HG03060 (cell line): ENCODE data around the gene POR.
"Not testable (repeated sequence)": the region's sequence is repeated elsewhere in the genome, so short reads cannot be mapped to it uniquely, and the experiment has no call there.

ENCODE experiments used
- ATAC-seq: cut with Tn5 transposase; IDR thresholded peaks from one replicate; pipeline ENCODE4 v1.9.1; 2021; ENCODE audit warnings: low read depth, moderate number of reproducible peaks; ENCODE audit not compliant: unreplicated experiment

The POR gene

DNA sequence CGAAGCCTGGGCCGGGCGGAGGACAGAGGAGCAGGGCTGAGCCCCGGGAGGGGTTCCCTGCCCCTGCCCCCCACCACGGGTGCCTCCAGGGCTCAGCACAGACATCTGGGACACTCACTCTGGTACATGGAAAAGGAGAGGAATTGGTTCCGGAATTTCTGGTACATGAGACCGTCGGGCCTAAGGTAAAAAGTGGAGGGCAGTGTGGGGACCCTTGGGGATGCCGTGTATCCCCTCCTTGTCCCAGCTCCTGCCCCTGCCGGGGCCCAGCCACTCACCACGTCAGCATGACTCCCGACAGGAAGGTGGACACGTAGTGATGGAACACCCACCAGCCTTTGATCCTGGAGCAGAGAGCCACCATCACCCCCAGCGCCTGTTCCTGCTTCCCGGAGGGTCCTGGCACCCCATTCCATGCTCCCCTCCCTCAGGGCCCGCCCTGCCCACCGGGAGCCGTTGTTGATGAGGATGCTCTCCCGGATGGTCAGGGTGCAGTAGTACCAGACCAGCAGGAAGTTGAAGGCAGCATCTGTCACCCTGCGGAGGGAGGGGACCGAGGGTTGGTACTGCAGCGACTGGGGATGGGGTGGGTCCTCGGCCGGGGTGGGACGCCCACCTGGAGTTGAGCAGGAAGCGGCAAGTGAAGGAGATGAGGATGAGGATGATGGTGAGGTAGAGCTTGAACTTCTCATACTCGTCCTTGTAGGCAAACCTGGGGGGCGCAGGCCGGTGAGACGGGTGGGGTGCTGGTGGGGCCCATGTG is 73.0 kb downstream of the POR start:
- no peak for ATAC-seq

DNA sequence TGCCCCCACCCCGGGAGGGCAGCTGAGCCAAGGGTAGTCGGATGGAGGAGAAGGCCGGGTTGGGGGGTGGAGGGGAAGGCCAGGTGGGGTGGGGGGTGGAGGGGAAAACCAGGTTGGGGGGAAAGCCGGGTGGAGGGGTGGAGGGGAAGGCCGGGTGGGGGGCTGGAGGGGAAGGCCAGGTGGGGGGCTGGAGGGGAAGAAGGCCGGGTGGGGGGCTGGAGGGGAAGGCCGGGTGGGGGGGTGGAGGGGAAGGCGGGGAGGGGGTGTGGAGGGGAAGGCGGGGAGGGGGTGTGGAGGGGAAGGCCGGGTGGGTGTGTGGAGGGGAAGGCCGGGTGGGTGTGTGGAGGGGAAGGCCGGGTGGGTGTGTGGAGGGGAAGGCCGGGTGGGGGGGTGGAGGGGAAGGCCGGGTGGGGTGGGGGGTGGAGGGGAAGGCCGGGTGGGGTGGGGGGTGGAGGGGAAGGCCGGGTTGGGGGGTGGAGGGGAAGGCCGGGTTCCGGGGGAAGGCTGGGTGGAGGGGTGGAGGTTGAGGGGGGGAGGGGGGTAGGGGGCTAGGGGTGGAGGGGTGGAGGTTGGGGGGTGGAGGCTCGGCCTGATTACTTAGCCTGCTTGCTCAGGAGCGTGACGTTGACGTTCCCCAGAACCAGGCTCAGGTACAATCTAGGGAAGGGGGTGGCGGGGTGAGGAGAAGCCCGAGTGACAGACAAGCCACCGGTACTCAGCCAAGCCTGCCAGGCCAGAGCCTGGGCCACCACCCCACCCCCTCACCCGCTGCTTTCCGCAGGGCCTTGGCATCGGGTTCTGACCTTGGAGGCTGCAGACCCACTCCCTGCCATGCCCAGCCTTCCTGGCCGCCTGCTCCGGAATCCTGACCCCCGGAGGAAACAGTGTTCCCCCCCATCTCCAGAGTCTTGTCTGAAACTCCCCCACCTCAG is 73.9 kb downstream of the POR start:
- ATAC-seq = no peak

DNA sequence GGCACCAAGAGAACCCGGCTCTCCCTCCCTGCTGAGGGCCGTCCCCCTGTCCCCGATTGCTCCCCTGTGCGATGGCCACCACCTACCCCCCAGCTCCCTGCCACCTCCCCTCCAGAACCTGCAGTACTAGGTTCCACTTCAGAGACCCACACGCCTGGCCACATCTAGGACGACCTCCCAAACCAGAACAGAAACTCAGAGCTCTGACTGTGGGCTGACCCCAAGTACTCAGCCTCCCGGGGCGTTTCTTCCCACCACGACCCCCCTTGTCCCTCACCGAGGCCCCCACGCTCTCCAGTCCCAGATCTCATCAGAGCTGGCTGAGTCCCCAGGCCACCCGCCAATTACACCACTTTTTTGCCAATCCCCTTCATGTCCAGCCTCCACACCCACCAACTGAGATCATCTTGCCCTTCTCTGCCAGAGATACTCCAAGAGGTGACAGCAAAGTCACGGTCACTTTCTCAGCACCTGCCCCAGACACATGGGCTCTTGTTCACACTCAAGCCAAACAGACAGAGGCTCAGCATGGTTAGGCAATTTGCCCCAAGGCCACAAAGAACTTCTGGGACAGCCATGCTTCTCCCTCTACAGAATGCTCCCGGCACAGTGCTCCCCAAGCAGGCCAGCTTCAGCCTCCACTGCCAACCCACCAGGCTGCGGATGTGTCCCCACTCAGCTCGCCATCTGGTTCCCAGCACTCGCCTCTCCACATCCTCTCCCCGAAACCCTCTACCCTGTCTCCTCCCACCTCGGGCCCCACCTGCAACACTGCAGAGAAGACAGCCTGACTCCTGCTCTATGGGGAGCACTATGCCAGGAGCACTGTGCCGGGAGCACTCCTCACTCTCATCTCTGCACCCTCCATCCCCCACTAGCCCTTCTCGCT is 74.8 kb downstream of the POR start:
- no peak for ATAC-seq

DNA sequence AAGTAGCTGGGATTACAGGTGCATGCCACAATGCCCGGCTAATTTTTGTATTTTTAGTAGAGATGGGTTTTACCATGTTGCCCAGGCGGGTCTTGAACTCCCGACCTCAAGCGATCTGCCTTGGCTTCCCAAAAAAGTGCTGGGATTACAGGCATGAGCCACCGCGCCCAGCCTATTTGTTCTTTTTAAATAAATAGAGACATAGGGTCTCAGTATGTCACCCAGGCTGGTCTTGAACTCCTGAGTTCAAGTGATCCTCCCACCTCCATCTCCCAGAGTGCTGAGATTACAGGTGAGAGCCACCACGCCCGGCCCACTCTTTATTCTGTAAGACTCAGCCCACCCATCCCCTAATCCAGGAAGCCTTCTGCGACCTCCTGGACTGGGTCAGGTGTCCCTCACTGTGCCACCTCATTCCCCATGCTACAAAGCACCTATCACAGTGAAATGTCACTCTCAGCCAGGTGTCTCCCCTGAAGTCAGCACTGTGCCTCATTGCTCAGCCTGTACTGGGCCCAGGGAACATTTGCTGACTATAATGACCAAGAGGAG is 76.7 kb downstream of the POR start:
- ATAC-seq = no peak

- no peak for ATAC-seq
These were observed 77.3 kb downstream of the POR start for GRCh38 chr7:75992083-75992755.

DNA sequence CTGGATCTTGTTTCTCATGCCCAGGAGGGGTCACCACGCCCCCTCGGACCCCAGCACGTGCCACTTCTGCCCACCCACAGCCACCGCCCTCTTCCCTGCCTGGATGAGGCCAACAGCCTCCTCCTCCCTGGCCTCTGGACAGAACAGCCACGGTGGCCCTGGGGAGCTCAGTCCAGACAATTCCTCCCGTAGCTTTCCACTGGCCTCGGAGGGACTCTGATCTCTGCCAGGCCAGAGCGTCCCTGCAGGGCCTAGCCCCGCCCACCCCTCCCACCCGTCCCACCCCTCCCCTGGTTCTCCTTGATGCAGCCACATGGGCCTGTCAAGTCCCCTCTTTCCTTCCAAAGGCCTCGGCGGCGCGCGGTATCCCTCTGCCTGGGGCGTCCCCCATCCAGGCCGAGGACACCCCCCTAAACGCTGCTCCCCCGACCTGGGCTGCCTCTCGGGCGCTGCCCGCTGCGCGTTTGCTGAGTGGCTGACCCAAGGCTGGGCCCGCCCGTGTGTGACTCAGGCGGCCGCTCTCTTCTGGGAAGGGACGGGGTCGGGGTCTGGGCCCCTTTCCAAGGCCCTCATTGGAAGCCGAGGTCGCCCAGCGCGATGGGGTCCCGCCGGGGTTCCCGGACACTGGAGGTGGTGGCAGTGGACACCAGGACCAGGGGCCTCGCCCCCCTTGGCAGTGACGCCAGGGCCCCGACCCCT is 78.9 kb downstream of the POR start:
- ATAC-seq = no peak

DNA sequence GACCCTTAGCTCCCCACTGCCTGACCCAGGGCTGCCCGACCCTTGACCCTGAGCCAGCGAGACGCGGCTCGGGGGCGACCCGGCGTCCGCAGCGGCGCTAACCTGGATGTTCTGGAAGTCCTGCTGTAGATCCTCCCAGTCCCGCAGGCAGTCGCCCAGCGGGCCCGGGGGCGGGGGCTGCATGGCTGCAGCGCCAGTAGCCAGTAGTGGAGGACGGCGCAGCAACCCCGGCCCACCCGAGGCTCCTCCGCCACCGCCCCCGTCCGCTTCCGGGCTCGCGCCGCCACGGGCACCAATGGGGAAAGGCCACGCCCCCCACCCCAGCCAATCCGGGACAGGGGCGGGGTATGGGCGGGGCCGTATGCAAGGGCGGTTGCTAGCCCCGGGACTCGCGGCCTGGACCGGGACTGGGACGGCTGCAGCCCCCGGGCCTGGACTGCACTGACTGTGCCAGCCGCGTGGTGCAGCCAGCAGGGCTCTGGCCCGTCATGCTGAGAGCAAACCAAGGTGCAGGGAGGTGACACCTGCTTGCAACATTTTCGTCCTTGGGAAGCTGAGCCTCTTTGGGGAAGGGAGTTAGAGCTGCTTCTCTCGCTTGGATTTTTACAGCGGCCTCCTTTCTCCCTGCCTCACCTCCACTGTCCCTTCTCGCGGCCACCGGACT is 79.6 kb downstream of the POR start, which contains the start of gene TMEM120A:
TMEM120A (minus strand) TSS at position 208 of the 664 bp plus-strand sequence; CDS start at position 183, 25 bp downstream.
- peak; percentile 55 for ATAC-seq

- ATAC-seq = no peak
These were observed 80.1 kb downstream of the POR start for GRCh38 chr7:75995052-75995471.

DNA sequence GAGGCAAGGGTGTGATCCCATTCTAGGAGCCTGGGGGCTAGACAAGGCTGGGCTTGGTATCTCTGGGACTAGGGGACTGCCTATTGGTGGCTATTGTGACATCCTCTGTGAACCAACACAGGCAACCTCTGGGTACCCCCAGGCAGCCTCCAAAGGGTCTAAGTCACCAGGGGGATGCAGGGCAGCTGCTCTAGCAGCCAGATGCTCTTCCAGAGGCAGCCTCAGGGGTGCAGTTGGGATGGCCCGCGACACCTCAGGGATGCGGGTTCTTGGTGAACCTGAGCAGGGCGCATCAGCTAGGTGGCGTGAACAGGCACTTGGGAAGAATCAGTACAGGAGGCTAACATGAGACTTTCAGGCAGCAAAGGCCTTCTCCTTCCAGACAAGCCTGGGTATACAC is 81.0 kb downstream of the POR start:
- no peak for ATAC-seq

DNA sequence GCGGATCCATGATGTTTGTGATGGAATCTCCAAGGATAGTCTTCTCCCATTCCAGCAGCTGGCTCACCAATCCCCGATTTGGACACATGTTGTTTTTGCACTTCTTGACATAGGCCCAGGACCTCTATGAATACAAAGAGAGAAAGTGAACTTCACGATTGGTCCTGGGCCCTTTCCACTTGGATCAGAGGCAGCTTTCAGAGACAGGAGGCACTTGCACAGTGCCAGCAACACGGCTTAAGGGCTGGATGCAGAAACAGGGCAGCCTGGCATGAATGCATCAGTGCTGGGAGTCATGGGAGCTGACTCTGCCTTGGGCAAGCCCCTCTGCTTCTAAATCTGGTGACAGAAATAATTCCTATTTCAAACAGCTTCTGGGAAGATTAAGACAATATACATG is 81.5 kb downstream of the POR start:
- no peak for ATAC-seq

DNA sequence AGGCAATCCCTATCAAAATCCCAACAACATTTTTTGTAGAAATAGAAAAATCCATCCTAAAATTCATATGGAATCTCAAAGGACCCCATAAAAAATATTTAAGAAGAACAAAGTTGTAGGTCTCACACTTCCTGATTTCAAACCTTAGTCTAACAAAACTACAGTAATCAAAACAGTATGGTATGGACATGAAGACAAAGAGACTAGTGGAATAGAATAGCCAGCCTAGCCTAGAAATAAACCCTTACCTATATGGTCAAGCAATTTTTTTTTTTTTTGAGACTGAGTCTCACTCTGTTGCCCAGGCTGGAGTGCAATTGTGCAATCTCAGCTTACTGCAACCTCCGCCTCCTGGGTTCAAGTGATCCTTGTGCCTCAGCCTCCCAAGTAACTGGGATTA is 83.1 kb downstream of the POR start:
- no peak for ATAC-seq

- ATAC-seq = no peak
These were observed 85.6 kb downstream of the POR start for GRCh38 chr7:76000566-76000965.

- ATAC-seq = no peak
These were observed 87.2 kb downstream of the POR start for GRCh38 chr7:76002139-76002538.

- ATAC-seq = no peak
These were observed 87.9 kb downstream of the POR start for GRCh38 chr7:76002822-76003221.

GRCh38 chr7:76003351-76003750 is 88.4 kb downstream of the POR start:
- ATAC-seq = no peak

DNA sequence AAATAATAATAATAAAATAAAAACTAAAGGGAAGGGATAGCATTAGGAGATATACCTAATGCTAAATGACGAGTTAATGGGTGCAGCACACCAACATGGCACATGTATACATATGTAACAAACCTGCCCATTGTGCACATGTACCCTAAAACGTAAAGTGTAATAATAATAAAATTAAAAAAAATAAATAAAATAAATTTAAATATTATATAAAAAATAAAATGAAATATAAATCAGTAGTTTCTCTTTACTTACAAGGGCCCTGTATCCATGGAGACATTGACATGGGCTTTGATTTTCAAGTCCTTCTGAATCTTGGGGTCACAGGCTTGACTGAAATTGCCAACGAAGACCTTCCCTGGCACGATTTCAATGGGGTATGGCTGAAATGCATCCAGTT is 90.0 kb downstream of the POR start:
- ATAC-seq = not testable (repeated sequence)

GRCh38 chr7:76008156-76008687 is 93.3 kb downstream of the POR start:
- no peak for ATAC-seq
